A204.1 (cell line): ENCODE data around the gene LCN10.

Experiments used
- FAIRE-seq: peaks from 2 replicates; lab custom pipeline; 2012; peaks lifted over from hg19 to GRCh38; lab: Jason Lieb, UNC

Gene LCN10

GRCh38 chr9:136700304-136700703 is 42.4 kb downstream of the LCN10 start:
- FAIRE-seq: no peak

GRCh38 chr9:136698635-136699246 is 44.0 kb downstream of the LCN10 start:
- FAIRE-seq: no peak

GRCh38 chr9:136697821-136698526 is 44.8 kb downstream of the LCN10 start:
- FAIRE-seq: no peak

- FAIRE-seq: no peak
Observed at GRCh38 chr9:136697146-136697820, 45.5 kb downstream of the LCN10 start.

GRCh38 chr9:136696502-136696901 is 46.2 kb downstream of the LCN10 start:
- no peak for FAIRE-seq

GRCh38 chr9:136695955-136696354 is 46.8 kb downstream of the LCN10 start:
- no peak for FAIRE-seq

GRCh38 chr9:136695435-136695895 is 47.3 kb downstream of the LCN10 start:
- FAIRE-seq: no peak

GRCh38 chr9:136694872-136695247 is 47.9 kb downstream of the LCN10 start:
- no peak for FAIRE-seq

- no peak for FAIRE-seq
Observed at GRCh38 chr9:136694163-136694871, 48.4 kb downstream of the LCN10 start.

- FAIRE-seq: no peak
Observed at GRCh38 chr9:136693490-136694162, 49.1 kb downstream of the LCN10 start.

GRCh38 chr9:136693135-136693489 is 49.6 kb downstream of the LCN10 start:
- no peak for FAIRE-seq

- no peak for FAIRE-seq
Observed at GRCh38 chr9:136692185-136693134, 50.3 kb downstream of the LCN10 start.

- FAIRE-seq: no peak
Observed at GRCh38 chr9:136691316-136692184, 51.2 kb downstream of the LCN10 start.

- no peak for FAIRE-seq
Observed at GRCh38 chr9:136690806-136691261, 51.9 kb downstream of the LCN10 start.

GRCh38 chr9:136690104-136690805 is 52.5 kb downstream of the LCN10 start:
- no peak for FAIRE-seq

GRCh38 chr9:136689108-136689460 is 53.7 kb downstream of the LCN10 start:
- no peak for FAIRE-seq

GRCh38 chr9:136688274-136689107 is 54.2 kb downstream of the LCN10 start:
- no peak for FAIRE-seq
